ENCODE data around the gene ATP1A1.

- TF ChIP-seq MAX (CRISPR knock-in tag; IDR thresholded peaks at IDR 0.05) (no peak), USF2 (CRISPR knock-in tag; IDR thresholded peaks at IDR 0.05) (no peak), E2F5 (CRISPR knock-in tag; IDR thresholded peaks at IDR 0.05) (no peak), CTCF (IDR thresholded peaks at IDR 0.05) (no peak), SP1 (CRISPR knock-in tag; conservative IDR thresholded peaks at IDR 0.05) (no peak), TEAD4 (CRISPR knock-in tag; IDR thresholded peaks at IDR 0.05) (no peak), ZNF121 (CRISPR knock-in tag; IDR thresholded peaks at IDR 0.05) (no peak), FOXJ3 (CRISPR knock-in tag; IDR thresholded peaks at IDR 0.05; ENCODE audit: borderline replicate concordance) (no peak)
Observed at GRCh38 chr1:116413414-116413813, 40.4 kb downstream of the ATP1A1 start.
